ENCODE results near the gene ADI1. TPM values are rescaled to one million over a fixed set of nuclear protein-coding genes. Genes with fewer than 3 reads are reported as not detected.

ADI1 gene
- total and polyA plus RNA-seq, 12 donors: 50.0 to 160 (median 103) TPM

DNA sequence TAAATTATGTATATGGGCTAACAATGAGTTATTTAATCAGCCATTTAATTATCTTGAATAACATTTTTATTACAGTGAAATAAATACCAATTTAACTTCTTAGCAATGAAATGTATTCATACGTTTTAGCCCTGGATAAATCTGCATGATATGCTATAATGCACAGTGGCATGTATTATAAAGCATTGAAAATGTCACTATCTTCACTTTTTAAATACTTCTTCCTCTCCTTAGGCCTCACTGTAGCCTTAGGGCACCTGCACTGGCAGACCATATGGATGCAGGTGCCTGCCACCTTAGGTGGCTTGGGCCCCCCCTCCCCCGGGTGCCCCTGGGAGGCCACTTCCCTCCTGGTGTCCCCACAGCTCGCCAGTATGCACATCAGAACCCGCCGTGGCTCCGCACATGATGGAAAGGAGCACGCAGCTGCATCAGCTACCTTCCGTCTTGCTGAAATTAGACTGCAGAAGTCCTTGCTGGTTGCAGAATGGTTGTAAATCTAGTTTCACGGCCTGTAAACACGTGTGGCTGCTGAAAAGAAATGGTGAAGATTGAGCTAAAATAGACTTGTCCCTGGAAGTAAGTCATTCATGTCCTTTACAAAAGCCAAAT lies 56.7 kb downstream of the ADI1 start:
- Histone ChIP-seq H3K36me3 (replicated peaks in 1 of 2) (peaks cover 0 to 23% of the 10 kb centered on the region in 2 donors), H3K27me3 (no peaks in the 10 kb centered on the region), H3K9me3 (replicated peaks in 1 of 3) (no peaks in the 10 kb centered on the region), H3K4me1 (replicated peaks in 1 of 2) (peaks cover 3 to 23% of the 10 kb centered on the region in 2 donors), H3K27ac (no peak overlapping the region), H3K4me3 (no peak overlapping the region)
- intact Hi-C loops (cut with DNase I): no loop called here
- WGBS, 4 donors: 55 to 60% (median 58%) methylated on average over 10 of the region's 10 CpGs
- TF ChIP-seq POLR2A (IDR thresholded peaks at IDR 0.05): no peak
- TF ChIP-seq, protein P1, sequence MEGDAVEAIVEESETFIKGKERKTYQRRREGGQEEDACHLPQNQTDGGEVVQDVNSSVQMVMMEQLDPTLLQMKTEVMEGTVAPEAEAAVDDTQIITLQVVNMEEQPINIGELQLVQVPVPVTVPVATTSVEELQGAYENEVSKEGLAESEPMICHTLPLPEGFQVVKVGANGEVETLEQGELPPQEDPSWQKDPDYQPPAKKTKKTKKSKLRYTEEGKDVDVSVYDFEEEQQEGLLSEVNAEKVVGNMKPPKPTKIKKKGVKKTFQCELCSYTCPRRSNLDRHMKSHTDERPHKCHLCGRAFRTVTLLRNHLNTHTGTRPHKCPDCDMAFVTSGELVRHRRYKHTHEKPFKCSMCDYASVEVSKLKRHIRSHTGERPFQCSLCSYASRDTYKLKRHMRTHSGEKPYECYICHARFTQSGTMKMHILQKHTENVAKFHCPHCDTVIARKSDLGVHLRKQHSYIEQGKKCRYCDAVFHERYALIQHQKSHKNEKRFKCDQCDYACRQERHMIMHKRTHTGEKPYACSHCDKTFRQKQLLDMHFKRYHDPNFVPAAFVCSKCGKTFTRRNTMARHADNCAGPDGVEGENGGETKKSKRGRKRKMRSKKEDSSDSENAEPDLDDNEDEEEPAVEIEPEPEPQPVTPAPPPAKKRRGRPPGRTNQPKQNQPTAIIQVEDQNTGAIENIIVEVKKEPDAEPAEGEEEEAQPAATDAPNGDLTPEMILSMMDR (IDR thresholded peaks at IDR 0.05): peak in 2 of 6 experiments; percentile 7 to 23
- DNase-seq: peak in 2 of 7 donors; percentile 22 to 48

DNA sequence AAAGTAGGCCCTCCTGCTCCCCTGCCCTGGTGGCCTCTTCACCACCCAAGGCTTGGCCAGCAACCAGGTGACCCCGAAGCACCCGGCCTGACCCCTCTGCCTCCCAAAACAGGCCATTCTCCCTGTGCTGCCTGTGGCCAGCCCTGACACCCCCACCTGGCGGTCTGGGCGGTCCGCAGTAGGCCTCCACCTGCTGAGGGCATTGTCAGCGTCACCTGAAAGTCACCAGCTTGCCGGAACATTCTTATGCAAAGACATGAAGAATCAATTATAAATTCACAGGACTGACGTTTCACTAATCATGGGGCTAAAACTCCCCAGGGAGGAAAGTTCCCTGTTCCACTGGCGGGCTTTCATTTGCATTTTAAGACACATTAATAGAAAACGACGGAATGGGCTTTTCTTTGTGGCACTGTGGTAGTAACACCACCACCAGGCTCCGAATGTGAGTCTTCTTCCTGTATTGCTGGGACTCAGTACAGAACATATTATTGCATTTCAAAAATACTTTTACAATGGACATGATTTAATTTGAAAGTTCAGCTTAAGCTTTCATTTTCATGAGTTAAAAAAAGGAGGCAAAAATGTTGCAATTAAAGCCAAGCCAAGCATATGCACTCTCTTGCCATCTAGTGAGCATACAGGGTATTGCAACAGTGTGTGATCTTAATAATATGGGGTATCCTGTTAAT lies 57.4 kb downstream of the ADI1 start:
- peak overlapping the region in 3 of 5 donors; percentile 44 to 73 (median 54) for H3K27ac ChIP-seq
- peak in 4 of 7 donors; percentile 8 to 59 (median 58) for DNase-seq
- H3K4me3 ChIP-seq: no peak overlapping the region
- H3K9me3 ChIP-seq (replicated peaks in 1 of 3): no peaks in the 10 kb centered on the region
- 61 to 71% (median 68%) methylated on average over 10 to 12 of the region's 12 CpGs for WGBS, 4 donors
- intact Hi-C loops (cut with DNase I): no loop called here
- peaks cover 3 to 23% of the 10 kb centered on the region in 2 donors for H3K4me1 ChIP-seq (replicated peaks in 1 of 2)
- H3K36me3 ChIP-seq (replicated peaks in 1 of 2): peaks cover 0 to 23% of the 10 kb centered on the region in 2 donors
- no peak for TF ChIP-seq POLR2A (IDR thresholded peaks at IDR 0.05)
- TF ChIP-seq, protein P1 (IDR thresholded peaks at IDR 0.05): peak; percentile 72 to 99 (median 92)
- H3K27me3 ChIP-seq: no peaks in the 10 kb centered on the region

DNA sequence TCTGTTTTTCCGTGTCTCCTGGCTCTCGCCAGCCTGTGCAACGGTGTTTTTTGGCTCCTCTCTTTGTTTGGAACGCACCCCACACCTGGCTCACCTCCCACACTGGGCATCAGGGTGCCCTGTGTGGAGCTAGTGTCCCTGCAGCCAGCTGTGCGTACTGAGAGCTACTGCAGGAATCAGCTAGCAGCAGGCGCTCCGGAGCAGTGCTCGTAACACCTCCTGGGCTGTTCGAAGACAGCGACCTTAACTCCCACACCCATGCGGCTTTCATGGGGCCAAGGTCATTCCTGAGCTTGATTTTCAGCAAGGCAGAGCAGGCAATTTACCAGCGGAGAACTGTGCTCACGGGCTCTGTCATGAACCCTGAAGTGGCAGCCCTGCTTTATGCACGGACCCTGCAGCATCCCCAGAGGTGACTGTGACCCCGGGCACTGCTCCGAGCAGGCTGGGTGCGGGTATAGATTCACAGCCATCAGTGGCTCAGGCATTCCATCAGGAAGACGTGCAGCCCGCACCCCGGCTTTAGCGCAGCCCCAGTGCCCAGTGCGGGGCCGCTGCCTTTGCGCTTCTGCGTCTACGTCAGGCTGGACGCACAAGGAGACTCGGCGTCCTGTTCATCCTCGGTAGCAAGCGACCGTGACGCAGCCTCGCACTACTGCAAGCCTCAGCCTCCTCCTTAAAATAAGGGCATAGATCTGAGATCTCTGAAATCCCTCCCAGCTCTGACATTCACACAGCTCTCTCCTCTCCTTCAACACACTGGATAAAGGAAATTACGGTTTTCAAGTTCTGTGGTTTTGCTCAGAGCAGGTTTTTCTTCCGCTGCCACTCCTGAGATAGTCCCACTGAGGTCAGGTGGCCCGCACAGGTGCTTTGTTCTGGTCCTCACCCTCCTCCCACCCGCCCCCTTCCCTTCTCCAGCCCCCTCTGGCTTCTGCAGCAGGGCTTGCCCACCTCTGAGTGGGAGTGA lies 58.2 kb downstream of the ADI1 start:
- DNase-seq: peak in 2 of 7 donors; percentile 21 to 63
- Histone ChIP-seq H3K9me3 (replicated peaks in 1 of 3) (no peaks in the 10 kb centered on the region), H3K27me3 (no peaks in the 10 kb centered on the region), H3K27ac (peak overlapping the region in 3 of 5 donors; percentile 44 to 73 (median 54)), H3K36me3 (replicated peaks in 1 of 2) (peaks cover 0 to 21% of the 10 kb centered on the region in 2 donors), H3K4me3 (no peak overlapping the region), H3K4me1 (replicated peaks in 1 of 2) (peaks cover 2 to 22% of the 10 kb centered on the region in 2 donors)
- no peak for TF ChIP-seq POLR2A (IDR thresholded peaks at IDR 0.05)
- TF ChIP-seq, protein P1 (IDR thresholded peaks at IDR 0.05): no peak
- intact Hi-C loops (cut with DNase I): no loop called here
- WGBS, 4 donors: 74 to 89% (median 80%) methylated on average over 9 to 38 of the region's 38 CpGs

DNA sequence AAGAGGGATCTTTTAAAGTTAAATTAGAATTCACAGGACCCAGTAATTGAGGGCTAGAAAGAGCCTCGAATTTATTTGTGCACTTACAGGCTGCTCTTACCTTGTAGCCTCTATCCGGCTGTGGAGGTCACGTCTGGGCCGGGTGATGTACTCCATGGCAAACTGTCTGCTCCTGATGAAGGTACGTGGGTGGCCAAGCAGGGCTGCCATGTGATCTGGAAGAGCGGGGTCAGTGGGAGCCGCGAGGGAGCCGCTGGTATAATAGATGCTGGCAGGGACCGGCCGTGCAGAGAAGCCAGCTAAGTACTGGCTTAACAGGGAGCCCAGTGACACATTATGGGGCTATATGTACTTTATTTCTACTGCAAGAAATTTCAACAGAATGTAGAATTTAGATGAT lies 59.2 kb downstream of the ADI1 start:
- TF ChIP-seq POLR2A (IDR thresholded peaks at IDR 0.05): no peak
- TF ChIP-seq, protein P1 (IDR thresholded peaks at IDR 0.05): no peak
- H3K36me3 ChIP-seq (replicated peaks in 1 of 2): peaks cover 0 to 24% of the 10 kb centered on the region in 2 donors
- intact Hi-C loops (cut with DNase I): no loop called here
- H3K27me3 ChIP-seq: no peaks in the 10 kb centered on the region
- H3K27ac ChIP-seq: no peak overlapping the region
- DNase-seq: peak in 1 of 7 donors; percentile 57
- peaks cover 0 to 16% of the 10 kb centered on the region in 2 donors for H3K4me1 ChIP-seq (replicated peaks in 1 of 2)
- WGBS, 4 donors: 83 to 91% (median 88%) methylated on average over 8 to 11 of the region's 11 CpGs
- H3K4me3 ChIP-seq: no peak overlapping the region
- H3K9me3 ChIP-seq (replicated peaks in 1 of 3): no peaks in the 10 kb centered on the region

All from adrenal gland (tissue), 12 donors.